HG03108 (cell line): ENCODE measurements around the gene ZMYND12.

ENCODE experiments used
- ATAC-seq: cut with Tn5 transposase; IDR thresholded peaks from one replicate; pipeline ENCODE4 v1.9.1; 2021; ENCODE audit warnings: moderate library complexity; ENCODE audit not compliant: unreplicated experiment

ZMYND12 gene

GRCh38 chr1:42442662-42443061 is 13.2 kb downstream of the ZMYND12 start:
- ATAC-seq: no peak

- ATAC-seq: no peak
Measured at GRCh38 chr1:42439940-42440339, 15.9 kb downstream of the ZMYND12 start.

DNA sequence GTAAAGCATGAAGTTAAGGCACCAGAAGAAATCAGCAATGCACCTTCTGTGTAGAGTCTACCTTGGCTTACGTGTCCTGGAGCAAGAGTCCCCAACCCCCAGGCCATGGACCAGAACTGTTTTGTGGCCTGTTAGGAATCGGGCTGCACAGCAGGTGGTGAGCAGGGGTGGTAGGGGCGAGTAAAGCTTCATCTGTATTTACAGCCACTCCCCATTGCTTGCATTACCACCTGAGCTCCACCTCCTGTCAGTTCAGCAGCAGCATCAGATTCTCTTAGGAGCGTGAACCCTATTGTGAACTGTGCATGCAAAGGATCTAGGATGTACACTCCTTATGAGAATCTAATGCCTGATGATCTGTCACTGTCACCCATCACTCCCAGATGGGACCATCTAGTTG is 21.5 kb downstream of the ZMYND12 start:
- ATAC-seq: no peak

- ATAC-seq: no peak
Measured at GRCh38 chr1:42433369-42433768, 22.5 kb downstream of the ZMYND12 start.

- ATAC-seq: no peak
Measured at GRCh38 chr1:42432714-42433113, 23.1 kb downstream of the ZMYND12 start.

DNA sequence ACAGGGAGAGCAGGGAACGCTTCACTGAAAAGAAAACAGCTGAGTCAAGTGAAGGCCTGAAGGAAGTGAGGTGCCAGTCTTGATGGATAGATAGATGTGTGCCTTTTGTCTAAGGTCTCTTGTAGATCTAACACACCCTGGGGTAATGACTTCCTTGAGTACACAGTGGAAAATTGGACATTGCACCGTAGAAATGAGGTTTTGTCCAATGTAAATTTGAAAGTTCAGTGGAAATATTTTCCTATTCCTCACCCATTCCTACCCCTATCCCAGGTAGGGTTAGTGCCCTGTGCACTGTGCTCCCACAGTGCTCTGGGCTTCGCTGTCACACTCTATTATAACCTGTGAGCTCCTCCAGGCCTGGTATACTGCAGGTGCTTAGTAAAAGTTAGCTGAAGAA is 24.3 kb downstream of the ZMYND12 start:
- ATAC-seq: no peak

DNA sequence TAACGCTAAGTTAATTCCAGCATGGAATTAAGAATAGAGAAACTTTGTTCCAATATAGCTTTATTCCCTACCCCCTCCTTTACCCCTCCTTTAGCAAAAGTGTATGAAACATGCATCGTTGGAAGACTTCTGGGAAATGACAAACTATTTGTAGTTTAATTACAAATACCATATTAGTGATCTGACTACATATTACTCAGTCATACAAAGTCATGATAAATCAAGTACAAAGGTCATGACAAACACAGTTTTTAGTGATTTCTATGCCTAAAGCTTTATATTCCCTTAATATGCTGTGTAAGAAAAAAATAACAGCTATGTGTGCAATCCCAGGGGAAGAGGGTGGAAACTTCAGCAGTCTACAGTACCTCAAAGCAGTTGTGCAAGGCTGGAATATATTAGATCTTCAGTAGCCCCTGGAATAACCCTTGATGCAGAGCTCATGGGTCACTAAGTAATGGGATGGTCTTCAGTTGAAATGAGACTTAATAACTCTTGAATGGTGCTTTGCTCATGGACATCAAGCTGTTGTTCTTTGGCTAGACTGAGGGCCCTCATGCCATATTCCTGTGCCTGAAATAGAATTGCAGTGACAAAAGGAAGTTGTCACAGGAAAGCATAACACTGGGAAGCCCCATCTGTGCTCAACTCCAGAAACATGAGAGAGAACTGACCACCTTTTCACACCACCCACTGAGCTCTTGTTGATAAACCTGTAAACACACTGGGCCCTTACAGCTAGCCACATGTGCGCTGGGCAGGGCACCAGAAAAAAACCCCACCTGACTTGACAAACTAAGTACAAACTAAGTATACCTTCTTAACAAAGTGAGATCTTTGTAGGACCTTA is 25.3 kb downstream of the ZMYND12 start:
- no peak for ATAC-seq

GRCh38 chr1:42429603-42430002 is 26.2 kb downstream of the ZMYND12 start:
- ATAC-seq: no peak

- ATAC-seq: no peak
Measured at GRCh38 chr1:42427240-42427639, 28.6 kb downstream of the ZMYND12 start.

- no peak for ATAC-seq
Measured at GRCh38 chr1:42424201-42424600, 31.6 kb downstream of the ZMYND12 start.

GRCh38 chr1:42423681-42424080 is 32.1 kb downstream of the ZMYND12 start:
- no peak for ATAC-seq

GRCh38 chr1:42422737-42423136 is 33.1 kb downstream of the ZMYND12 start:
- ATAC-seq: no peak

- no peak for ATAC-seq
Measured at GRCh38 chr1:42420911-42421585, 34.8 kb downstream of the ZMYND12 start.

DNA sequence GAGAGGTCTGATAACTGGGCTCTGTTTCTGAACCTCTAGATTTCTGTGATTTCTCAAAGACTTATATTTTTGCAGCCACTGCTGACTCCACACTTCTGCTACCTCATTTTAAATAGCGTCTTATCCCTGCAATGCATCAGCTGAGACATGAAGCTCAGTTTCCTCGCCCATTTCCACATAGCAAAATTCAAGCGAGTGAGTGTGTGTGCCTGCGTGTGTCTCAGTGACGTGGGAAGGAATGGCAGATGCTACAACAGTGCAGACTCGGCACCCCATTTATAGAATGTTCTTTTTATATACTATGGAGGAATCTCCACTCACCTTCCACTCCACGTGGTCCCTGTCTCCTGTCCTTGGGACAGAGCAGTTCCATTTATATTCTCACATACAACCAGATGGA is 35.7 kb downstream of the ZMYND12 start:
- ATAC-seq: no peak

GRCh38 chr1:42419126-42419821 is 36.5 kb downstream of the ZMYND12 start:
- no peak for ATAC-seq

- no peak for ATAC-seq
Measured at GRCh38 chr1:42418516-42418915, 37.3 kb downstream of the ZMYND12 start.

- no peak for ATAC-seq
Measured at GRCh38 chr1:42417166-42417565, 38.7 kb downstream of the ZMYND12 start.

DNA sequence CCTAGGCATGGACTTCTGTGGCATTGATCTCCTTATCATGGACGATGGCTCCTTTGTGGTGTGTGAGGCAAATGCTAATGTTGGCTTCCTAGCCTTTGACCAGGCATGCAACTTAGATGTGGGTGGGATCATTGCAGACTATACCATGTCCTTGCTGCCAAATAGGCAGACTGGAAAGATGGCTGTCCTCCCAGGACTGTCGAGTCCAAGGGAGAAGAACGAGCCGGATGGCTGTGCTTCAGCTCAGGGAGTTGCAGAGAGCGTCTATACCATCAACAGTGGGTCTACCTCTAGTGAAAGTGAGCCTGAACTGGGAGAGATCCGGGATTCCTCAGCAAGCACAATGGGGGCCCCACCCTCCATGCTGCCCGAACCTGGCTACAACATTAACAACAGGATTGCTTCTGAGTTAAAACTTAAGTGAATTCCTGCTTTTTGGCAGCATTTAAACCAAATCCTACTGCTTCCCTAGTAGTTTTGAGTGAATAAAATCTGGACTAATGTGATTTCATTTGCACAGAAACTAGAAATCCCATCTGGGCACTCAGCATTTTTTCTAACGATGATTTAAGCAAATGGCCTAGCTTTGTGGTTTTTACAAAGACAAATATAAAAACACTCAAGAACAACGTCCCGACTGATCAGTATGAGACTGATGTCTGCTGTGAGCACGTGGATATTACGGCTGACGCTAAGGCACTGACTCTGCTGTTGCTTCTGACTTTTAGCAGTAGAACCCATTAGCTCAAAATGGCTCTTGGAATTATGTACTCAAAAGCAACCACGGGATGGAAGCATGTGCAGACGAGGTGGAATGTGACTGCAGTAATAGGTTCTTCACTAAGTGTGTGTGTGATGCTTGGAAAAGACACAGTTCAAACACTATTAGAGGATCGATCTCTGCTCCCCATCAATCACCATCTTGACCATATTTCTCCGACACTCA is 41.0 kb downstream of the ZMYND12 start:
- no peak for ATAC-seq

GRCh38 chr1:42403880-42404400 is 51.9 kb downstream of the ZMYND12 start:
- ATAC-seq: no peak

GRCh38 chr1:42399315-42400100 is 56.3 kb downstream of the ZMYND12 start:
- no peak for ATAC-seq
